GM12874 (cell line): ENCODE measurements around the gene TMEM255B.

Source experiments
- CTCF ChIP-seq: IDR thresholded peaks from 2 replicates; pipeline ENCODE4 v1.5.1; 2011; ENCODE audit warnings: low read depth, mild to moderate bottlenecking, control low read depth, low read length, moderate library complexity; ENCODE audit not compliant: insufficient read depth

The TMEM255B gene

DNA sequence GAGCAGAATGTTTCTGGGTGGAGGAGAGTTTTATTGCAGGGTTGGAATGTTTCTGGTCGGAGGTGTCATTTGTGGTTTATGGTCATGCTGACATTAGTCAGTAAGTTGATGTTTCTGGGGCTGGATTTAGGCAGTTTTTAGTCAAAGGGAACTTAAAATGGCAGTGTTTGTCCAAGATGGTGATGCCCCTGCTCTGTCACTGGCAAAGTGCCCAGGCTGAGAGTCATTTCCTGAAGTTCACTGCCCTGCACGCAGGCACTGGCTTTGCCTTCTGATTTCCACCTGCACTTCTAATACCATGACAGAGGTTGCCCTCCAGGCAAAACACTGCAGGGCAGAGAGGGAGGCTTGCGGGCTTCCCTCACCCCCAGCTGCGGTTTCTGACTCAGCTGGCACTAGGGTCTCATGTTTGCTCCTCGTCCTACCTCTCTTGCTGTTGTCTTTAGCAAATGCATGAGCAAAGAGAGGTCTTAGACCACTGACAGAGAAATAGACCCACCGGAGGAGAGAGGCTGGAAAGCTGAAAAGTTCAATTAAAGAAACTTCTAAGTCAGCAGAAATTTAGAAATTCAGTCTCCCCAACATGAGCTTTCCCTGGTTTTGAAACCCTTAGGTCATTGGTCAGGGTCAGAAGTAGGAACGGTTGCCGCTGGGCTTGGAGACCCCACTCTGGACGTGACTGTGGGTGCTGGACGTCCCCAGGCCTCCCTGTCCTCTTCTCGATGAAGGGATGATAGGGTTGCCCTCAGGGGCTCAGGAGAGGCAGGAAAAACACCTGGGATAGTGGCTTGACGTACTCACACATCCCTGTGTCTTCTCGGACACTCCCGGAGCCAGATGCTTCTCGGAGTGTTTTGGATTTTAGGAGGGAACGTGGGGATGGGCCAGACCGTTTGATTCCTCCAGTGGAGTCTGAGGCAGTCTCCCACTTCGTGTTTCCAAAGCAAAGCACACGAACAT lies 26.3 kb downstream of the TMEM255B start:
- TF ChIP-seq CTCF = no peak

DNA sequence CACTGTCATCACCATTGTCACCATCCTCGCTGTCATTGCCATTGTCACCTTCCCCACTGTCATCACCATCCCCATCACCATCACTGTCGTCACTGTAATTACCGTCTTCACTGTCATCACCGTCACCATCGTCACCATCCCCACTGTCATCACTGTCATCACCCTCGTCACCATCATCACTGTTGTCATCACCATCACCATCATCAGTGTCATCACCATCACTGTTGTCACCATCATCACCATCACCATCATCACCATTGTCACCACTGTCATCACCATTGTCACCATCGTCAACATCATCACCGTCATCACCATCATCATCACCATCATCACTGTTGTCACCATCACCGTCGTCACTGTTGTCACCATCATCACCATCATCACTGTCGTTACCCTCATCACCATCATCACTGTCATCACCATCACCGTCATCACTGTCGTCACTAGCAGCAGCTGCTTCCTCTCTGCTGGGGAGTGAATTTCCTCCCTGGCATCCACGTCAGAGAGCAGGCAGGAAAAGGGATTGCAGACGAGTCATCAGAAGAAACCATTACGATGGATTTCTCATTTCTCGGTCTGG lies 27.3 kb downstream of the TMEM255B start:
- no peak for TF ChIP-seq CTCF

DNA sequence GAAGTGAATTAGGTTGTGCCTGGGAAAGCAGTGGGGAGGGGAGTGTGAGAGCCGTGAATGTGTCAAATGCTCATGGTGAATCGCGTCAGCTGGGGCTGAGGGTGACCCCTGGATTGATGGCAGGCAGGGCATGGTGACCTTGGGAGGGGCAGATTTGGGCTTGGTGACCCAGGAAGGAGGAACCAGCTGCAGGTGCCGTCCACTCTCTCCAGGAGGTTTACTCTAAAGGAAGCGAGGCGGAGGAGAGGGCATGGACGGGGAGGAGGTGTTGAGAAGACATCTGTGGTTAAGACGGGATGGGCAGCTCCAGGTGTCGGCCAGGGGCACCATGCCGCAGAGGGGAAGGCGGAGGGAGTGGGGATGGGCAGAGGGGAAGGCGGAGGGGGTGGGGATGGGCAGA lies 28.7 kb downstream of the TMEM255B start:
- TF ChIP-seq CTCF = no peak

GRCh38 chr13:113788413-113789135 lies 29.5 kb downstream of the TMEM255B start:
- TF ChIP-seq CTCF = no peak

- TF ChIP-seq CTCF = no peak
Measured at GRCh38 chr13:113789167-113789566, 30.1 kb downstream of the TMEM255B start.

DNA sequence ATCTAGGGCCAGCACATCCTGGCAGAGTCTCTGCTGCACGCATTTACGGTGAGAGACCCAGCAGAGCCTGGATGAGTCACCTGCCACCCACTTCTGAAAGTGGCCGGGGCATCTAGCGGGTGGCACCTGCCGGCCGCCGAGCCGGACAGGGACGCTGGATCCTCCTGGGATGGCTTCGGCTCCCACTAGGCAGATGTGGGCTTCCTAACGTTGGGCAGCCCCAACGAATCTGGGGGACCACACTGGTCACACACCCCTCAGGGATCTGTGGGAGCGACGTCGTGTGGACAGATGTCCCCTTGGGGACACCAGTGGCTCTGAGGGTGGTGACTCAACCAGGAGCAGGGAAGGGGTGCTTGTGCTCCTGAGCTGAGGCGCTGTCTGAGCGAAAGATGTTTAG lies 32.2 kb downstream of the TMEM255B start:
- no peak for TF ChIP-seq CTCF

DNA sequence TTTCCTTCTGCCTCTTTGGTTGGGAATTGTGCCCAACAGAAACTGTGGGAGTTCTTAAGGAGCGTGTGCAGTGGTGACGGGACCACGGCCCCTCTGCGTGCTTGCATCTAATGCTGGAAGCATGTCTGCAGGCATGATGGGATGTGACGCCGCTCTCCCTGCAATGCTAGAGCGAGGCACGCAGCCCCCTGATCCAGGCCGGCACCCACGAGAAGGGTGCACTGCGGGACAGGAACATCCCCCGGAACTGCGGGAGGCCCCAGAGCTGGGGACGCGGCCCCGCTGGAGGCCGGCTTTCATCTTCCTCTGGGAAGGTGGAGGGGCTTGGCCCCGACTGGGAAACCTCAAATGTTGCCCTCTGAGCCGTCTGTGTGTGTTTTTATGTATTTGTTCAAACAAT lies 32.7 kb downstream of the TMEM255B start:
- no peak for TF ChIP-seq CTCF
